Caco-2 (cell line): Measurements from ENCODE around the gene CNN3. TPM values are rescaled to one million over a fixed set of nuclear protein-coding genes. Genes with fewer than 3 reads are reported as not detected.

Experiments used
- BruUV-seq: library from RNA; stranded (reverse); fragments of 400-500 nt; replicated peaks from 2 replicates; lab custom pipeline; 2021; lab: Mats Ljungman, UMichigan
- CTCF ChIA-PET: fragments of 300-600 bp; sonication (Branson Sonifier 250); formaldehyde crosslinking; loops from one replicate; lab custom pipeline; 2022; ENCODE audit warnings: antibody characterized with exemption; lab: Charles Lee
- POLR2A ChIA-PET: fragments of 300-600 bp; sonication (Branson Sonifier 250); formaldehyde crosslinking; loops from one replicate; lab custom pipeline; 2022; ENCODE audit warnings: antibody characterized with exemption; lab: Charles Lee
- DNase-seq, 2 experiments: peaks; one replicate each; pipeline versions ENCODE4 v3.0.0 to v3.0.0-alpha.2; 2020 to 2022
- H3K27me3 ChIP-seq: replicated peaks from 2 replicates; pipeline ENCODE4 v1.6.0; 2011; ENCODE audit warnings: low read length; ENCODE audit not compliant: control insufficient read depth, insufficient read depth
- H3K36me3 ChIP-seq: 2 replicates; pipeline ENCODE4 v1.5.1; 2011; ENCODE audit warnings: low read length; ENCODE audit not compliant: control insufficient read depth, insufficient read depth
- H3K4me1 ChIP-seq: fragments of 250-450 bp; sonication (Bioruptor Pico); 2 replicates; pipeline ENCODE4 v1.5.1; 2020; ENCODE audit warnings: mild to moderate bottlenecking
- H3K4me3 ChIP-seq: 2 replicates; pipeline ENCODE4 v1.5.1; 2011; ENCODE audit warnings: low read depth, mild to moderate bottlenecking, control low read depth, low read length
- H3K9me3 ChIP-seq: fragments of 250-450 bp; sonication (Bioruptor Pico); 2 replicates; pipeline ENCODE4 v1.5.1; 2020; ENCODE audit warnings: mild to moderate bottlenecking, moderate library complexity
- H3K27ac Mint-ChIP-seq: one replicate; pipeline ENCODE4 v1.8.0; 2022; ENCODE audit warnings: mixed read lengths; ENCODE audit not compliant: unreplicated experiment
- H3K27me3 Mint-ChIP-seq: one replicate; pipeline ENCODE4 v1.8.0; 2022; ENCODE audit warnings: mixed read lengths; ENCODE audit not compliant: insufficient read depth, unreplicated experiment
- H3K36me3 Mint-ChIP-seq: one replicate; pipeline ENCODE4 v1.8.0; 2022; ENCODE audit warnings: mild to moderate bottlenecking, mixed read lengths; ENCODE audit not compliant: insufficient read depth, unreplicated experiment
- H3K4me1 Mint-ChIP-seq: one replicate; pipeline ENCODE4 v1.8.0; 2022; ENCODE audit warnings: low read depth, mixed read lengths; ENCODE audit not compliant: unreplicated experiment
- H3K4me3 Mint-ChIP-seq: one replicate; pipeline ENCODE4 v1.8.0; 2022; ENCODE audit warnings: mild to moderate bottlenecking, moderate library complexity, mixed read lengths; ENCODE audit not compliant: unreplicated experiment
- H3K9me3 Mint-ChIP-seq: one replicate; pipeline ENCODE4 v1.8.0; 2022; ENCODE audit warnings: mixed read lengths; ENCODE audit not compliant: unreplicated experiment
- CTCF ChIP-seq, 2 experiments: fragments of 200-600 bp in 1 of 2; IDR thresholded peaks; 1 replicate in 1 of 2; 2 replicates in 1 of 2; pipeline versions ENCODE4 v1.5.1 to v1.8.0; 2011 to 2022; ENCODE audit warnings: antibody characterized with exemption in 1 of 2, control low read depth in 1 of 2, inconsistent platforms in 1 of 2, low read depth in 1 of 2, low read length in 1 of 2, mild to moderate bottlenecking in 1 of 2, moderate library complexity in 1 of 2; ENCODE audit not compliant: insufficient read depth in 1 of 2, severe bottlenecking in 1 of 2, unreplicated experiment in 1 of 2
- intact Hi-C: fragments of 100-400 bp; cut with micrococcal nuclease; formaldehyde crosslinking; loops from one replicate; pipeline ENCODE4 v1.10.0; 2022; ENCODE audit not compliant: unreplicated experiment
- total RNA-seq: library from RNA; stranded (reverse); gene quantifications from 2 replicates; pipeline ENCODE4 v1.2.3, GENCODE V29; 2022

The CNN3 gene
- total RNA-seq, 1 experiment from 2014 or later: 329 TPM

- TSS peak; percentile 49 for BruUV-seq
- peak in 1 of 2 experiments; percentile 80 for DNase-seq
These were observed 680 bp upstream of the CNN3 start for GRCh38 chr1:94927405-94928175.

GRCh38 chr1:94926126-94926914 is 590 bp downstream of the CNN3 start:
- H3K27me3 ChIP-seq: no peaks in the 10 kb centered on the region
- H3K9me3 ChIP-seq: no peaks in the 10 kb centered on the region
- peak overlapping the region; percentile 88 for H3K4me3 ChIP-seq
- Mint-ChIP-seq H3K4me1 (peaks cover 7% of the 10 kb centered on the region), H3K4me3 (peak overlapping the region; percentile 88), H3K36me3 (peaks cover 54% of the 10 kb centered on the region), H3K27me3 (no peaks in the 10 kb centered on the region), H3K9me3 (no peaks in the 10 kb centered on the region), H3K27ac (peak overlapping the region; percentile 92)
- peaks cover 16% of the 10 kb centered on the region for H3K4me1 ChIP-seq
- ChIA-PET POLR2A (no interaction called here), CTCF (interaction anchor here (1.0 to 2.3 kb wide), 4 partner anchors 16 to 115 kb away, joined by 3 to 15 read pairs (median 4); no protein-coding TSS in a partner anchor)
- intact Hi-C loops: loop anchor here (2.0 to 5.0 kb wide), 3 partner anchors 30 to 92 kb away; no protein-coding TSS in a partner anchor
- peak; percentile 34 to 38 for TF ChIP-seq CTCF (IDR thresholded peaks at IDR 0.05; ENCODE audit: insufficient read depth in 1 of 2, low read depth in 1 of 2, low read length in 1 of 2, severe bottlenecking in 1 of 2, unreplicated experiment in 1 of 2)
- BruUV-seq: no TSS peak
- H3K36me3 ChIP-seq: no peaks in the 10 kb centered on the region
- DNase-seq: peak; percentile 36 to 65

More at GRCh38 chr1:94927405-94928175, 680 bp upstream of the CNN3 start:
- POLR2A ChIA-PET: interaction anchor here (0.9 to 1.4 kb wide), 2 partner anchors 9 to 114 kb away, joined by 3 to 4 read pairs; no protein-coding TSS in a partner anchor
- H3K9me3 Mint-ChIP-seq: no peaks in the 10 kb centered on the region
- H3K27ac Mint-ChIP-seq: peak overlapping the region; percentile 75
- H3K9me3 ChIP-seq: no peaks in the 10 kb centered on the region
- H3K27me3 ChIP-seq: no peaks in the 10 kb centered on the region
- peaks cover 19% of the 10 kb centered on the region for H3K4me1 ChIP-seq
- H3K36me3 ChIP-seq: no peaks in the 10 kb centered on the region
- CTCF ChIA-PET: interaction anchor here (0.8 to 2.3 kb wide), 4 partner anchors 18 to 116 kb away, joined by 3 to 15 read pairs (median 4); no protein-coding TSS in a partner anchor
- peak overlapping the region; percentile 88 for H3K4me3 Mint-ChIP-seq
- no peaks in the 10 kb centered on the region for H3K27me3 Mint-ChIP-seq
- intact Hi-C loops: loop anchor here (1.0 to 5.0 kb wide), 5 partner anchors 10 to 116 kb away; no protein-coding TSS in a partner anchor
- peaks cover 52% of the 10 kb centered on the region for H3K36me3 Mint-ChIP-seq
- H3K4me1 Mint-ChIP-seq: peaks cover 7% of the 10 kb centered on the region
- TF ChIP-seq CTCF (IDR thresholded peaks at IDR 0.05; ENCODE audit: insufficient read depth in 1 of 2, low read depth in 1 of 2, low read length in 1 of 2, severe bottlenecking in 1 of 2, unreplicated experiment in 1 of 2): no peak
- peak overlapping the region; percentile 56 for H3K4me3 ChIP-seq
